ENCODE results near the gene MAP3K7CL. TPM values are rescaled to one million over a fixed set of nuclear protein-coding genes. Genes with fewer than 3 reads are reported as not detected.
A peak's percentile ranks its signal among the peaks of the same experiment; 100 is the strongest.

MAP3K7CL gene
- total RNA-seq, 6 experiments from 2014 or later, result 2.0 to 3.5 (median 2.8) TPM

- peaks cover 0 to 70% (median 28%) of the 10 kb centered on the region in 4 donors for H3K4me1 ChIP-seq
- TF ChIP-seq CTCF (IDR thresholded peaks at IDR 0.05), result no peak
- TF ChIP-seq POLR2A (IDR thresholded peaks at IDR 0.05), result no peak
- intact Hi-C loops (cut with DNase I), result no loop called here
- WGBS (ENCODE audit: insufficient coverage, low coverage, low lambda C conversion rate, missing lambda C conversion rate), result 32% methylated on average over 4 of the region's 4 CpGs
- H3K27ac ChIP-seq, result peak overlapping the region; percentile 94
- DNase-seq (no peak), ATAC-seq (peak; percentile 3 to 47 (median 34))
- H3K36me3 ChIP-seq, result no peaks in the 10 kb centered on the region
- peak overlapping the region; percentile 3 to 39 (median 36) for H3K4me3 ChIP-seq
- H3K27me3 ChIP-seq, result no peaks in the 10 kb centered on the region
- H3K9me3 ChIP-seq, result no peaks in the 10 kb centered on the region
Observed at GRCh38 chr21:29182691-29183092, 52.2 kb downstream of the MAP3K7CL start.

- WGBS (ENCODE audit: insufficient coverage, low coverage, low lambda C conversion rate, missing lambda C conversion rate), result 4% methylated on average over 1 of the region's 1 CpG
- Histone ChIP-seq H3K9me3 (no peaks in the 10 kb centered on the region), H3K27ac (peak overlapping the region; percentile 94), H3K27me3 (no peaks in the 10 kb centered on the region), H3K36me3 (no peaks in the 10 kb centered on the region), H3K4me1 (peaks cover 0 to 67% (median 28%) of the 10 kb centered on the region in 4 donors), H3K4me3 (no peak overlapping the region)
- DNase-seq, result no peak
- peak; percentile 48 to 63 (median 58) for ATAC-seq
- no peak for TF ChIP-seq CTCF (IDR thresholded peaks at IDR 0.05)
- TF ChIP-seq POLR2A (IDR thresholded peaks at IDR 0.05), result no peak
- intact Hi-C loops (cut with DNase I), result no loop called here
Observed at GRCh38 chr21:29184037-29184436, 53.6 kb downstream of the MAP3K7CL start.

DNA sequence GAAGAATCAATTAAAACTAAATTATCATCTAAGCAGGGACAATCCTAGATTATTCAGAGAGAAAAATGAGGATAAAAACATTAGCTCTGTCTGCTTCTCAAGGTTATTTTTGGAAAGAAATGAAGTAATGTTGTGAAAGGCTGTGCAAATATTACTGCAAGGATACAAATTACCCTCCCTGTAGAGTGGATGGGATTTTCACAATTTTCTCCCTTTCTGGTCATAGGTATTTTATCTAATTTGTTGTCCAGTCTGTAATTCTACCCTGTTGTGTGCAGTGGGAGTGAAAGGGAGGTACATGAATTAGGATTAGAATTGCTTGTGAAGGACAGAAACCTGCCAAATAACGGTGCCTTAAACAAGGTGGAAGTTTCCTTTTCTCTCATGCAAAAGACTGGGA lies 54.7 kb downstream of the MAP3K7CL start:
- DNase-seq (no peak), ATAC-seq (peak; percentile 2 to 52 (median 22))
- Histone ChIP-seq H3K4me1 (peaks cover 0 to 69% (median 28%) of the 10 kb centered on the region in 4 donors), H3K9me3 (no peaks in the 10 kb centered on the region), H3K4me3 (peak overlapping the region in 1 of 3 donors; percentile 6), H3K27me3 (no peaks in the 10 kb centered on the region), H3K36me3 (no peaks in the 10 kb centered on the region), H3K27ac (peak overlapping the region; percentile 94)
- 25% methylated on average over 1 of the region's 1 CpG for WGBS (ENCODE audit: insufficient coverage, low coverage, low lambda C conversion rate, missing lambda C conversion rate)
- TF ChIP-seq CTCF (IDR thresholded peaks at IDR 0.05) (no peak), POLR2A (IDR thresholded peaks at IDR 0.05) (peak; percentile 25)
- intact Hi-C loops (cut with DNase I), result no loop called here

GRCh38 chr21:29185633-29186032 lies 55.2 kb downstream of the MAP3K7CL start:
- intact Hi-C loops (cut with DNase I), result no loop called here
- no peak for DNase-seq
- H3K9me3 ChIP-seq, result no peaks in the 10 kb centered on the region
- 76% methylated on average over 2 of the region's 4 CpGs for WGBS (ENCODE audit: insufficient coverage, low coverage, low lambda C conversion rate, missing lambda C conversion rate)
- H3K4me3 ChIP-seq, result peak overlapping the region in 1 of 3 donors; percentile 7
- H3K36me3 ChIP-seq, result no peaks in the 10 kb centered on the region
- H3K4me1 ChIP-seq, result peaks cover 0 to 74% (median 31%) of the 10 kb centered on the region in 4 donors
- no peaks in the 10 kb centered on the region for H3K27me3 ChIP-seq
- no peak for TF ChIP-seq CTCF (IDR thresholded peaks at IDR 0.05)
- TF ChIP-seq POLR2A (IDR thresholded peaks at IDR 0.05), result no peak
- H3K27ac ChIP-seq, result peak overlapping the region; percentile 94
- ATAC-seq, result no peak

DNA sequence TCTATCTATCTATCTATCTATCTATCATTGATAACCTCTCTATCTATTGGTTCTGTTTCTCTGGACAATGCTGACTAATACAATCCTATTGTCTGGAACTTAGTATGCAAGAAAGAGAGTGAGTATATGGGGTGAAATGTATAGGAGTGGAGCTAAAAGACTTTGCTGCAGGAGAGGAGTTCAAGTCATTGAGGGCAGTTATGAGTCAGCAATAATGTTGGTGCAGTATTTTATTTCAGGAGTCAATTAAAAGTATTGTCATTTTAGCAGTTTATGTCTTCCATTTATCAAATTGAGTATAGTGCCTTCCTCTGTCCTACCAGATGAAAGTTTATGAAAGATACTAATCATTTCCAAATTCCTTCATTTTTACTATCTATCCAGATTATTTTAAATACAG lies 55.8 kb downstream of the MAP3K7CL start:
- H3K36me3 ChIP-seq, result no peaks in the 10 kb centered on the region
- H3K27me3 ChIP-seq, result no peaks in the 10 kb centered on the region
- no peak for ATAC-seq
- intact Hi-C loops (cut with DNase I), result no loop called here
- no peak for DNase-seq
- peaks cover 0 to 75% (median 34%) of the 10 kb centered on the region in 4 donors for H3K4me1 ChIP-seq
- peak overlapping the region in 1 of 3 donors; percentile 7 for H3K4me3 ChIP-seq
- TF ChIP-seq CTCF (IDR thresholded peaks at IDR 0.05) (no peak), POLR2A (IDR thresholded peaks at IDR 0.05) (no peak)
- H3K27ac ChIP-seq, result peak overlapping the region in 2 of 3 donors; percentile 94
- H3K9me3 ChIP-seq, result no peaks in the 10 kb centered on the region
